H1 (cell line): ENCODE results near the gene FMNL2. TPM values are rescaled to one million over a fixed set of nuclear protein-coding genes. Genes with fewer than 3 reads are reported as not detected.

Experiments
- CTCF ChIA-PET: fragments of 300-600 bp; sonication (Branson Sonifier 250); formaldehyde crosslinking; loops from one replicate; lab custom pipeline; 2021; ENCODE audit not compliant: partially characterized antibody; lab: Charles Lee
- POLR2A ChIA-PET: fragments of 300-600 bp; sonication (Branson Sonifier 250); formaldehyde crosslinking; loops from one replicate; lab custom pipeline; 2021; ENCODE audit warnings: inconsistent platforms; ENCODE audit not compliant: partially characterized antibody; lab: Charles Lee
- DNase-seq, 2 experiments: peaks; one replicate each; pipeline versions ENCODE4 v3.0.0 to v3.0.0-alpha.2; 2010 to 2022; ENCODE audit warnings: low spot score in 2 of 2, low read depth in 1 of 2, mixed read lengths in 1 of 2
- FAIRE-seq: peaks from 2 replicates; lab custom pipeline; 2011; peaks lifted over from hg19 to GRCh38; lab: Jason Lieb, UNC
- H2AFZ ChIP-seq: 2 replicates; pipeline ENCODE4 v1.8.1; 2012; ENCODE audit warnings: low read length, inconsistent platforms
- H2AK5ac ChIP-seq: 2 replicates; pipeline ENCODE4 v1.6.1; 2013; ENCODE audit warnings: low read depth, low read length
- H2BK120ac ChIP-seq: replicated peaks from 2 replicates; pipeline ENCODE3; 2013; ENCODE audit warnings: low read depth, low read length, inconsistent platforms
- H2BK12ac ChIP-seq: 2 replicates; pipeline ENCODE4 v1.6.1; 2013; ENCODE audit warnings: low read depth, low read length
- H2BK15ac ChIP-seq: 2 replicates; pipeline ENCODE4 v1.6.1; 2013; ENCODE audit warnings: low read length
- H2BK20ac ChIP-seq: 2 replicates; pipeline ENCODE4 v1.6.1; 2013; ENCODE audit warnings: low read length
- H2BK5ac ChIP-seq: 2 replicates; pipeline ENCODE4 v1.6.1; 2013; ENCODE audit warnings: low read depth, low read length
- H3K14ac ChIP-seq: 2 replicates; pipeline ENCODE4 v1.6.1; 2013; ENCODE audit warnings: inconsistent platforms; ENCODE audit not compliant: insufficient read length
- H3K18ac ChIP-seq: 2 replicates; pipeline ENCODE4 v1.6.1; 2013; ENCODE audit warnings: low read length; ENCODE audit errors: extremely low read depth
- H3K23ac ChIP-seq: 2 replicates; pipeline ENCODE4 v1.6.1; 2013; ENCODE audit warnings: inconsistent platforms; ENCODE audit not compliant: insufficient read length
- H3K23me2 ChIP-seq: 2 replicates; pipeline ENCODE4 v1.6.1; 2013; ENCODE audit warnings: low read depth, low read length
- H3K27ac ChIP-seq: 2 replicates; pipeline ENCODE4 v1.6.1; 2011; ENCODE audit warnings: low read depth, low read length, inconsistent platforms
- H3K27me3 ChIP-seq, 4 experiments: replicated peaks in 1 of 4; 1 replicate in 1 of 4; 2 replicates in 3 of 4; pipeline versions ENCODE4 v1.6.1 to v1.8.1; 2011 to 2013; ENCODE audit warnings: low read length in 3 of 4, mild to moderate bottlenecking in 3 of 4, inconsistent platforms in 2 of 4, mixed read lengths in 2 of 4, moderate library complexity in 1 of 4; ENCODE audit not compliant: control insufficient read depth in 3 of 4, insufficient read depth in 3 of 4; ENCODE audit errors: extremely low read depth in 1 of 4
- H3K36me3 ChIP-seq, 4 experiments: 2 replicates each; pipeline versions ENCODE4 v1.6.1 to v1.8.1; 2011 to 2013; ENCODE audit warnings: mild to moderate bottlenecking in 4 of 4, low read length in 3 of 4, moderate library complexity in 2 of 4, control low read depth in 1 of 4, inconsistent platforms in 1 of 4; ENCODE audit not compliant: insufficient read depth in 4 of 4, control insufficient read depth in 2 of 4
- H3K4ac ChIP-seq: replicated peaks from 2 replicates; pipeline ENCODE3; 2013; ENCODE audit warnings: low read length, low read depth, mixed read lengths, inconsistent platforms; ENCODE audit not compliant: insufficient read length
- H3K4me1 ChIP-seq, 4 experiments: replicated peaks in 1 of 4; 1 replicate in 1 of 4; 2 replicates in 3 of 4; pipeline versions ENCODE4 v1.6.1 to v1.8.1; 2011 to 2013; ENCODE audit warnings: low read length in 3 of 4, inconsistent platforms in 2 of 4, mixed read lengths in 1 of 4; ENCODE audit not compliant: insufficient read depth in 4 of 4, control insufficient read depth in 3 of 4
- H3K4me2 ChIP-seq, 2 experiments: 2 replicates each; pipeline versions ENCODE4 v1.6.1 to v1.8.1; 2011 to 2013; ENCODE audit warnings: low read depth in 2 of 2, low read length in 2 of 2, control low read depth in 1 of 2, inconsistent platforms in 1 of 2, mild to moderate bottlenecking in 1 of 2; ENCODE audit not compliant: insufficient read depth in 1 of 2
- H3K4me3 ChIP-seq, 4 experiments: fragments of 200-600, 300-600 bp in 1 of 4; sonication (generic), shearing (Covaris generic), sonication (Bioruptor Twin) in 1 of 4; 2 replicates each; pipeline versions ENCODE4 v1.5.1 to v1.8.1; 2011 to 2016; ENCODE audit warnings: low read length in 4 of 4, low read depth in 3 of 4, control low read depth in 2 of 4, inconsistent platforms in 2 of 4, mild to moderate bottlenecking in 2 of 4, mixed read lengths in 1 of 4, moderate library complexity in 1 of 4; ENCODE audit not compliant: insufficient read depth in 2 of 4; ENCODE audit errors: extremely low read depth in 1 of 4
- H3K56ac ChIP-seq: replicated peaks from 2 replicates; pipeline ENCODE3; 2013; ENCODE audit warnings: low read depth, mild to moderate bottlenecking, mixed read lengths, low read length, inconsistent platforms; ENCODE audit not compliant: insufficient read length
- H3K79me1 ChIP-seq: 2 replicates; pipeline ENCODE4 v1.6.1; 2013; ENCODE audit warnings: low read depth, low read length, control low read depth
- H3K79me2 ChIP-seq, 2 experiments: 2 replicates each; pipeline versions ENCODE4 v1.6.1 to v1.8.1; 2012 to 2013; ENCODE audit warnings: low read length in 2 of 2, mild to moderate bottlenecking in 2 of 2, inconsistent platforms in 1 of 2; ENCODE audit not compliant: insufficient read depth in 2 of 2, control insufficient read depth in 1 of 2
- H3K9ac ChIP-seq, 4 experiments: replicated peaks in 1 of 4; 1 replicate in 1 of 4; 2 replicates in 3 of 4; pipeline versions ENCODE4 v1.6.1 to v1.8.1; 2011 to 2013; ENCODE audit warnings: low read depth in 3 of 4, low read length in 3 of 4, control low read depth in 2 of 4, mild to moderate bottlenecking in 2 of 4, moderate library complexity in 2 of 4, inconsistent platforms in 1 of 4; ENCODE audit errors: extremely low read depth in 1 of 4
- H3K9me3 ChIP-seq, 2 experiments: 2 replicates each; pipeline versions ENCODE4 v1.6.1 to v1.8.1; 2012 to 2013; ENCODE audit warnings: mild to moderate bottlenecking in 2 of 2, moderate library complexity in 2 of 2, control low read depth in 1 of 2, inconsistent platforms in 1 of 2, low read depth in 1 of 2, low read length in 1 of 2, mixed read lengths in 1 of 2; ENCODE audit not compliant: insufficient read depth in 2 of 2
- H4K20me1 ChIP-seq, 2 experiments: replicated peaks in 1 of 2; 2 replicates each; pipeline versions ENCODE3 to v1.8.1; 2011 to 2013; ENCODE audit warnings: inconsistent platforms in 2 of 2, low read length in 2 of 2, mild to moderate bottlenecking in 1 of 2; ENCODE audit not compliant: insufficient read depth in 2 of 2, control insufficient read depth in 1 of 2
- H4K5ac ChIP-seq: 2 replicates; pipeline ENCODE4 v1.6.1; 2013; ENCODE audit warnings: low read length, low read depth, mixed read lengths, inconsistent platforms; ENCODE audit not compliant: insufficient read length
- H4K8ac ChIP-seq: 2 replicates; pipeline ENCODE4 v1.8.0; 2013; ENCODE audit warnings: mild to moderate bottlenecking, moderate library complexity, low read length, inconsistent platforms; ENCODE audit not compliant: insufficient read depth; ENCODE audit errors: extremely low read depth
- H4K91ac ChIP-seq: replicated peaks from 2 replicates; pipeline ENCODE3; 2013; ENCODE audit warnings: low read length, mixed read lengths, inconsistent platforms; ENCODE audit not compliant: insufficient read length
- BACH1 ChIP-seq: IDR thresholded peaks from 2 replicates; pipeline ENCODE4 v1.6.1; 2012; ENCODE audit warnings: low read length, improper control_type of control experiment
- CREB1 ChIP-seq: IDR thresholded peaks from 2 replicates; pipeline ENCODE4 v1.6.1; 2012; ENCODE audit warnings: inconsistent platforms
- EGR1 ChIP-seq: IDR thresholded peaks from 2 replicates; pipeline ENCODE4 v1.6.1; 2011; ENCODE audit warnings: low read depth, low read length, borderline replicate concordance
- HDAC6 ChIP-seq: IDR thresholded peaks from one replicate; pipeline ENCODE4 v1.7.1; 2012; ENCODE audit warnings: low read depth, mild to moderate bottlenecking, inconsistent platforms, low read length, moderate library complexity
- RAD21 ChIP-seq, 2 experiments: IDR thresholded peaks in 1 of 2; conservative IDR thresholded peaks in 1 of 2; 2 replicates each; pipeline ENCODE4 v1.6.1; 2011; ENCODE audit warnings: low read depth in 2 of 2, low read length in 2 of 2, improper control_type of control experiment in 1 of 2, inconsistent platforms in 1 of 2, mild to moderate bottlenecking in 1 of 2, moderate library complexity in 1 of 2
- SIRT6 ChIP-seq: IDR thresholded peaks from one replicate; pipeline ENCODE4 v1.7.1; 2012; ENCODE audit warnings: low read length, inconsistent platforms
- WGBS, 2 experiments: shearing (Covaris generic) in 1 of 2; methylation state at CpG; one replicate each; pipeline versions ENCODE4 v1.1.6 to v1.1.7; 2013 to 2015; ENCODE audit warnings: low lambda C conversion rate in 2 of 2, mixed read lengths in 2 of 2, inconsistent platforms in 1 of 2, low coverage in 1 of 2, missing lambda C conversion rate in 1 of 2; ENCODE audit not compliant: insufficient replicate concordance in 2 of 2, insufficient coverage in 1 of 2, insufficient read length in 1 of 2; ENCODE audit errors: extremely low coverage in 1 of 2, missing lambda C conversion rate in 1 of 2; 5-methylcytosine and 5-hydroxymethylcytosine counted together
- polyA plus RNA-seq, 7 experiments: library from polyadenylated mRNA; depleted of rRNA in 3 of 7; stranded (reverse) in 5 of 7; unstranded in 2 of 7; fragments of >200 nt in 5 of 7; fragments of 200-250 nt in 2 of 7; gene quantifications; 1 replicate in 5 of 7; 2 replicates in 1 of 7; 4 replicates in 1 of 7; pipeline versions ENCODE4 v1.2.1 to v1.2.3, GENCODE V29; 2011 to 2013; ENCODE audit warnings: missing spikeins in 2 of 7, mixed read lengths in 2 of 7
- total RNA-seq: library from RNA; stranded (reverse); fragmentation: NEBNext Ultra II Directional; extraction: Animal tissue kit (Norgen Biotek cat#: 25700); gene quantifications from 2 replicates; pipeline ENCODE4 v1.2.1, GENCODE V29; 2021

The FMNL2 gene
- total and polyA plus RNA-seq, 2 of the 8 experiments (the other 6 are each of a cell fraction or from before 2014, with no cell fraction given): 15.5 to 45.1 TPM

DNA sequence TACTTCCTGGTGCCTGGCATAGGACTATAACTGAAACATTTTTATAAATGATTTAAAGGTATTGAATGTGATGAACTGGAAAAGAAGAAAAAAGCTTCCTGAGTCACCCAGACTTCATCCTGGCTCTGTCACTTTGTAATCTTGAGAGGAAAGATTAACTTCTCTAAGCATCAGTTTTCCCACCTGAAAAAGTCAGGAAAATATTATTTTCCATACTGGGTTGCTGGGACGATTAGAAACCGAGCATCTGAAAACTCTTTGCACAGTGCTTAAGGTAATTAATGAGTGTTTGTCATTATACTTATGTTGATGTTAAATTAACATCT, 71.8 kb downstream of the FMNL2 start:
- no peak overlapping the region for H3K18ac ChIP-seq
- no peaks in the 10 kb centered on the region for H3K27me3 ChIP-seq
- FAIRE-seq (no peak), DNase-seq (no peak)
- no peak overlapping the region for H2BK12ac ChIP-seq
- H3K4ac ChIP-seq: no peak overlapping the region
- no peak overlapping the region for H3K56ac ChIP-seq
- H4K91ac ChIP-seq: no peak overlapping the region
- no peaks in the 10 kb centered on the region for H3K9me3 ChIP-seq
- H3K4me3 ChIP-seq: peak overlapping the region in 1 of 4 experiments; percentile 39; a peak in 1 of 8 replicates
- ChIA-PET POLR2A (no interaction called here), CTCF (interaction anchor here (0.9 to 1.5 kb wide), 5 partner anchors 22 to 359 kb away, joined by 3 to 5 read pairs (median 3); no protein-coding TSS in a partner anchor)
- no peak overlapping the region for H2BK15ac ChIP-seq
- H2AFZ ChIP-seq: no peak overlapping the region
- no peak overlapping the region for H2BK5ac ChIP-seq
- peaks cover 13% of the 10 kb centered on the region for H3K79me1 ChIP-seq
- H3K4me1 ChIP-seq: peaks cover 4 to 15% (median 7%) of the 10 kb centered on the region in 4 experiments; a peak in 5 of 7 replicates
- H3K9ac ChIP-seq: no peak overlapping the region
- WGBS, 2 experiments: 26% methylated on average over 2 of the region's 2 CpGs; no CpG with 5 or more reads in 1 of the 2 experiments
- no peak overlapping the region for H2AK5ac ChIP-seq
- H3K79me2 ChIP-seq: peaks cover 0 to 90% of the 10 kb centered on the region in 2 experiments; a peak in 3 of 4 replicates
- H3K23ac ChIP-seq: no peak overlapping the region
- no peak overlapping the region for H4K5ac ChIP-seq
- H2BK20ac ChIP-seq: no peak overlapping the region
- H2BK120ac ChIP-seq: no peak overlapping the region
- no peak overlapping the region for H3K14ac ChIP-seq
- H4K8ac ChIP-seq: no peak overlapping the region
- H3K23me2 ChIP-seq: no peaks in the 10 kb centered on the region
- H3K4me2 ChIP-seq: peak overlapping the region; percentile 28 to 46; a peak in 2 of 4 replicates
- no peak overlapping the region for H3K27ac ChIP-seq
- peaks cover 0 to 7% of the 10 kb centered on the region in 2 experiments for H4K20me1 ChIP-seq
- H3K36me3 ChIP-seq: no peaks in the 10 kb centered on the region
- TF ChIP-seq CREB1: no peak
- no peak for TF ChIP-seq RAD21 (IDR thresholded peaks at IDR 0.05 in 1 of 2, conservative IDR thresholded peaks at IDR 0.05 in 1 of 2; ENCODE audit: low read depth in 2 of 2, low read length in 2 of 2)
- no peak for TF ChIP-seq EGR1
- no peak for TF ChIP-seq HDAC6
- TF ChIP-seq BACH1: no peak
- TF ChIP-seq SIRT6: no peak
